Activated CD8-positive, alpha-beta memory T cell treated with anti-CD3 and anti-CD28 coated beads, Interleukin-2, amount 50 U/mL, for 24 hours (primary cell): ENCODE data around the gene FAM180B.
"Not testable (repeated sequence)": the region's sequence is repeated elsewhere in the genome, so short reads cannot be mapped to it uniquely, and the experiment has no call there.

Experiments used
- DNase-seq: peaks from one replicate; pipeline ENCODE4 v3.0.0-alpha.2; 2020; ENCODE audit errors: extremely low read depth

Gene FAM180B, protein sequence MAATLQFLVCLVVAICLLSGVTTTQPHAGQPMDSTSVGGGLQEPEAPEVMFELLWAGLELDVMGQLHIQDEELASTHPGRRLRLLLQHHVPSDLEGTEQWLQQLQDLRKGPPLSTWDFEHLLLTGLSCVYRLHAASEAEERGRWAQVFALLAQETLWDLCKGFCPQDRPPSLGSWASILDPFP

DNA sequence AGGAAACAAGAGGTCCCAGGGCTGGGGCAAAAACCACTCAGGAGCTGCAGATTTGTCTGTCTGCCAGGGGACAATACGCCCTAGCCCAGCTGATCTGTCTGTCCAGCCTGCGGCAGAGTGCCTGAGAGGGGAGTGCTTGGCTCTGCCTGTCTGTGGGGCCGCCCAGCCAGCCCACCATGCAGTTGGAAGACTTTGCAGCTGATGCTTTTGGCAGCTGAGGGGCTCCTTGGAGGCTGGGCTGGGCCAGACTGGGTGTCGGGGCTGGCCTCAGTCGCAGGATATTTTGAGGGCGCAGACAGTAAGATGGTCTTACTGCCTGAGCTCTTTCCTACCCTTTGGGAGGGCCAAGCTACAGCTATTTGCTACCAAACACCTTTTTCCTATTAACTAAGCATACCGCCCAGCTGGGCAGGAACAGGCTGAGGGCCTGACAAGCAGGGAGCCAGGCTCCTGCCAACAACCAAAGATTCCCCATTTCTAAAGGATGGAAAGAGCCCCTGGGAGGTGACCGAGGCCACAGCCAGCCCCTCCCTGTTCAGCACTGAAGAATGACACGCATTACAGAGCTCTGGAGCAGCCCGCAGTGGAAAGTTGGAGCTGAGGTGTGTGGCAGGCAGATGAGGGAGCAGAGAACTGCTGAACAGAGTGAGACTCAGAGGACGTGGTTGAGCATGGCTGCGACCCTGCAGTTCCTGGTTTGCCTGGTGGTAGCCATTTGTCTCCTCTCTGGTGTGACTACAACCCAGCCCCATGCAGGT is at the start of gene FAM180B:
Gene FAM180B, plus strand, starts transcription at position 581 of the 758 bp plus-strand sequence. Its CDS starts 91 bp downstream, at position 672.
- no peak for DNase-seq

DNA sequence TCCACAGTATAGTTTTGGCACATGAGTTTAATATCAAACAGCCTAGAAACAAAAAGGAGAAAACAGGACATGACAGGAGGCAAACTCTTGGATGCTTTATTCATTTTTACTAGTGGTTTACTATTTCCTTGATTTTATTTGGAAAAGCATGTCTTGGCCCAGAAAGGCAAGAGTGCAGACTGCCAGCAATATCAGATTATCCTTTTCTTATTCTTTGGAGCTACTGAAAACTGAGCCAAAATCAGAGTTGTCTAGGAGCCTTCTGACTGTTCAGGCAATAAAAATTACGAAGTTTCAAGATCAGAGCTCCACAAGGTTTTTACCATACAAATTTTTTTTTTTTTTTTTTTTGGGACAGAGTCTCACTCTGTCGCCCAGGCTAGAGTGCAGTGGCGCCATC is 49.6 kb upstream of the FAM180B start:
- DNase-seq, result no peak

DNA sequence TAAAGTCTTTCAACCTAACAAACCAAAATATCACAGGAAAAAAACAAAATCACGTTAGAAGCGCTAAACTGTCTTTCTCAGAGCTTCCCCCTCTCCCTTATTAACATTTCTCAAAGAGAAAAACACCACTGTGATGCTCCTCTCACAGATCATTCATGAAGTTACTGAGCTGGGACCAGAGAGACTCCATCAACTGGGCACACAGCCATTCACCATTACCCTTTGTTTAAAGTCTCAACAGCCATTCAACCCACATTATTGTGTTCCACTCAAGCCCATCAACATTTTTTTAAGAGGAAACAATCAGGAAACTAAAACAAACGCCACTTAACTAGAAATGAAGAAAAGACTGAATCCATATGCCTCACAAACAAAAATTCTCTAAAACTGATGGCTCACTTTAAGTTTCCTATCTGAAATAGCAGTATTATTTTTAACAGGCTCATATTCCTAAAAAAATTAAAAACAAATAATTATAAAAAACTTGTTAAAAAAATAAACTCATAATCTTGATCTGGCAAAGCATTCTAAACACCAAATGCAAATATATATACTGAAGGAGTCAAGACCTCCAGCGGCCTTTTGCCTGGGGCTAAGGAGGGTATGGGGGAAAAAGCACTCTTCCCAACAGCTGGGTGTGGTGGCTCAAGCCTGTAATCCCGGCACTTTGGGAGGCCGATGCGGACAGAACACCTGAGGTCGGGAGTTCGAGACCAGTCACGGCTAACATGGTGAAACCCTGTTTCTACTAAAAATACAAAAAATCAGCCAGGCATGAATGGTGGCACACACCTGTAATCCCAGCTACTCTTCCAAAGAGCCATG is 47.5 kb upstream of the FAM180B start:
- no peak for DNase-seq

DNA sequence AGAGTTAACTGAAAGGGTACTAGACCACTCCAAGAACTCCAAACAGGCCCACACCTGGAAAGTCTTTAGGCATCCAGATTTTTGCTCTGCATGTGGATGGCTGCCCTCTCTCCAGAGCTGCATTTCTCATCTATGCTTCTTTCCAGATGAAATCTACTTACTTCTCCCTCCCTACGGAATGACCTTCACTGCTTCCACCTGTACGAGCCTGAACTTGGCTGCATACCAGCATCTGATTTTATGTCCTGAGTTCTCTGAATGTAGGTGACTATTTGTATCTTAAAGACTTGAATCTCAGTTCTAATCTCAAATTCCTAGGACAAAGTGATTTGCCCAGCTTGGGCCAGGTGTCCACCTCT is 46.8 kb upstream of the FAM180B start:
- DNase-seq, result no peak

DNA sequence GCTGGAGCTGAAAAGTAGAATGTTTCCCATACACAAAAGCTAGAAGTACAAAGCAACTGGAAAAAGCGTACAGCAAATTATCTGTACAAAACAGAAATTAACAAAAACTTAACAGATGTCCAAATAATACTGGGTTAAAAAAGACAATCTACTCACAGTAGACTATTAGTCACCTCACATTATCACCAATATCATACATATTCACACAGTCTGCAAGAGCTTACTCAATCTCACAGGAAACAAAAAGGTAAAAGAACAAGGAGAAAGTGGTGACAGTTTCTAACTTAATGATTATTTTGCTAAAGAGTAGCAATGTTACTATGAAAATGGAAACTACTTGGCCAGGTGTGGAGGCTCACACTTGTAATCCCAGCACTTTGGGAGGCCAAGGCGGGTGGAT is 45.4 kb upstream of the FAM180B start:
- DNase-seq, result no peak

DNA sequence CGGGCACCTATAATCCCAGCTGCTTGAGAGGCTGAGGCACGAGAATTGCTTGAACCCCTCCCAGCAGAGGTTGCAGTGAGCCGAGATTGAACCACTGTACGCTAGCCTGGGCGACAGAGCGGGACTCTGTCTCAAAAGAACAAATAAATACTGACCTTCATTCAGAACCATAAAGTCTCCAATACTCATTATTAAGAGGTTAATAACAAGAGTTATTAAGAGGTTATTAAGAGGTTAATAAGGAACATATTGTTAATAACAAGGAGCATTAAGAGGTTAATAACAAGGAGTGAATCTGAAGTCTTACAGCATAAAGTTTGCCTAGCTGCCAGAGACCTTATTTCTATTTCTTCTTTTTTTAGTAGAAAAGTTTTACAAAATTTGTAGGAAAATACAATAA is 41.2 kb upstream of the FAM180B start:
- DNase-seq, result no peak

DNA sequence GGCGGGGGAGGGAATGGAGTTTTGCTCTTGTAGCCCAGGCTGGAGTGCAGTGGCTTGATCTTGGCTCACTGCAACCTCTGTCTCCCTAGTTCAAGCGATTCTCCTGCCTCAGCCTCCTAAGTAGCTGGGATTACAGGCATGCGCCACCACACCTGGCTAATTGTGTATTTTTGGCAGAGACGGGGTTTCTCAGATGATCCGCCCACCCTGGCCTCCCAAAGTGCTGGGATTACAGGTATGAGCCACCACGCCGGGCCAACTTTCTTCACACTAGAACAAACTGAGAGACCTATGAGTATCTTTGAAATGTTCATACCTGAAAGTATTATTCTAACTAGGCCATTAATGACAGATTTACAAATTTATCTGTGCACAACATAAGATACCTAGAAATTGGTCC is 40.2 kb upstream of the FAM180B start:
- not testable (repeated sequence) for DNase-seq

DNA sequence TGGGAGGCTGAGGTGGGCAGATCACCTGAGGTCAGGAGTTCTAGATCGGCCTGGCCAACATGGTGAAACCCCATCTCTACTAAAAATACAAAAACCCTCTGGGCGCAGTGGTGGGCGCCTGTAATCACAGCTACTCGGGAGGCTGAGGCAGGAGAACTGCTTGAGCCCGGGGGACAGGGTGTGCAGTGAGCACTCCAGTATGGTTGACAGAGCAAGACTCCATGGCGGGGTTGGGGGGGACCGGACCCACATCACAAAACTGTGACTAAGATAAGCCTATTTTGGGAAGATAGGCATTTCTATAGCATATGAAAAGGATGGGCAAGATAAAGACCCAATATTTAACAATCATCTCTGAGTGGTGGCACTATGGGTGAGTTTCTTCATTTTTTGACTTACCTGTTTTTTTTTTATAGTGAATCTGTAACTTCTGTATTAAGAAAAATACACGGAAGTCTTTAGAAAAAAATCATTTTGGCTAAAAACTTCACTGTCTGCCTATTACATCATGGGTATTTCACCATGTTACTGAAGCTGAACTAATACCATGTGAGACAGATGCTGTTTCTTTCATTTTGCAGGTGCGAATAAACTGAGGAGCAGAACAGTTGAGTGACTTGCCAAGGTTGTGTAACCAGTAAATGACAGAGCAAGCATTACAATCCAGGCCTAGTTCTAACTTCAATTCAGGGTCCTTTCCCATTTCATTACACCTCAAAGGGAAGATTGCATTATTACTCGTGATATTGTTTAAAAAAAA is 36.0 kb upstream of the FAM180B start:
- DNase-seq, result no peak

DNA sequence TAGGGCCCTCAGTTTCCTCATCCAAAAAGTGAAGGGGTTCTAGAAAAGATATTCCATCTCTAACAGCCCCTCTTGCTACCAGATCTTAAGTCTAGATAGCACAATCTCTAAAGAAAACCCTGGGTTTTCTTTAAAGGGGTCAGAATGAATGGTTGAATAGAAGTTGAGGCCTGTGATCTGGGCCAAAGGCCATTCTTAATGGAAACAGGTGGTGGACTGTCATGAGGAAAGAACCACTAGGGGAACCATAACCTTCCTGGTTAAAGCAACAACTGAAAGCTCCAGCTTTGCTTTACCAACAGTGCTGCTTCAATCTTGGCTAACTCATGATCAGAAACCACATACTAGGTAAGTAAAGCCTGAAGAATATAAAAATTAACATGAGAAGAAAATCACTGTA is 35.4 kb upstream of the FAM180B start:
- no peak for DNase-seq

DNA sequence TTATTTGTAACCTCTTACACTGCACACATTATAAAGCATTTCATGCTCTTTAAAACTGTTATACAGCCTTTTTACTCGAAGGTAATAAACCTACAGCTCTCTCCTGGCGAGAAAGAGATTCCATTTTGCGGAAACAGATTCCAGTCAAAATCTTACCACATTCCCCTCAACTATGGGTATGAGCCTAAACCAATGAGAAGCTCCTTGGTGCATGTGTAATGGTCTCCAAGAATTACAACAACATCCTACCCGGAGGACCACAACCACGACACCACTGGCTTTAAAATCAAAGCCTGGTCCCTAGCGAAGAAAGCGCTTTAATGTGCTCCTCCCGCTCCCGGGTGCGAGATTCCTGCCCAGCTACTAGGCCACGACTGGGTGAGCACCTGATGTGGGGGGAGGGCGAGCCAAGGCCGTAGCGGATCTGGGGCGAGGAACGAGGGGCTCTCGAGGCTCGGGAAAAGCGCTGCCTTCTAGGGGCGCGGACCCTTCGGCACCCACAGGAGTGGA is 34.4 kb upstream of the FAM180B start:
- no peak for DNase-seq

DNA sequence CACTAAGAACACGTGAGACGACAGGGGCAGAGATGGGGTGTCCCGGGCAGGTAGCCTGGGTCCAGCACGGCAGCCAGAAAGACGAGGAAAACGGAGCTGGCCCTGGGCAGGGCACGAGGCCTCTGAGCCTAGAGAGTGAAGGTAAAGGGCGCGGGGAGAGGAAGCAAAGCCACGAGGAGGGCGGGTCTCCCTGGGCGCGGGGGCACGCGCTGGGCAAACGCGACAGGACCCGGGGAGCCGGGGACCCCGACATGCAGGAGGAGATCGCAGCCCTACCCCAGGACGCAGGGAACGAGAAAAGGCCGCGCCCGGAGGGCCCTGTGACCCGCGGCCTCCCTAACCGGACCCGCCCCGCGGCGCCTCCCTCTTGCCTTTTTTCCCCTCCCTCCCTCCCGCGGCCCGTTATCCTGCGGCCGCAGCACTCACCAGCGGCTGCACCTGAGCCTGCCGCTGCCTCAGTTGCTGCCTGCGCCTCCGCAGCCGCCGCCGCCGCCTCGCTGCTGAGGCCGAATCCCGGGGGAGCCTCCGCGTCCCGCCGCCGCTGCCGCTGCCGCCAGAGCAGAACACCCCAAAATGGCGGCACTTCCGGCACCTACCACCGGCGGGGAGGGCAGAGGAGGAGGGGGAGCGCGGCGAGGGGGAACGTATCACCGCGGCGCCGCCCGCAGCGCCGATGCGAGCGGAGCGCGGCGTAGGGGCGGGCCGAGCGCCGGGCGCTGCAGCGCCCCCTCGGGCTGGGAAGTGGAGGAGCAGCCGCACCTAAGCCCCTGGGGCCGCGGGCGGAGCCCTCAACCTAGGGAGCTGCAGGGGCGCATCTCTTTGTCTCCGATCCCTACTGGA is 33.7 kb upstream of the FAM180B start, which contains the start of gene CELF1:
Gene CELF1, minus strand, starts transcription at position 567 of the 840 bp plus-strand sequence. CDS start 53,609 bp downstream, outside the sequence.
- DNase-seq, result peak; percentile 83

DNA sequence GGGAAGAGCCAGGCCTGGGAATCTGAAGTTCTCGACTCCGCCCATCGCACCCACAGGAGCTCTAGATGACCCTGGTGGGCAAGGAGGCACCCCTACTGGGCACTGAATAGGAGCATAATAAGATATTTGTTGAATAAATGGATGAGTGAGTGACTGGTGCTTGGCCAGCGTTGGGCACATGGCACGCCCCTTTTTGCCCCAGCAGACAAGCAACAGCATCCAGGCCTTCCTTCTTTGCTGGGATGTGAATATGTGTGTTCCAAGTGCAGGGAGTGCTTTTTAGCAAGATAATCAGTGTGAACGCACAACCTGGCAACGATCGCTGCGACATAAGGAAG is 33.1 kb upstream of the FAM180B start:
- no peak for DNase-seq

DNA sequence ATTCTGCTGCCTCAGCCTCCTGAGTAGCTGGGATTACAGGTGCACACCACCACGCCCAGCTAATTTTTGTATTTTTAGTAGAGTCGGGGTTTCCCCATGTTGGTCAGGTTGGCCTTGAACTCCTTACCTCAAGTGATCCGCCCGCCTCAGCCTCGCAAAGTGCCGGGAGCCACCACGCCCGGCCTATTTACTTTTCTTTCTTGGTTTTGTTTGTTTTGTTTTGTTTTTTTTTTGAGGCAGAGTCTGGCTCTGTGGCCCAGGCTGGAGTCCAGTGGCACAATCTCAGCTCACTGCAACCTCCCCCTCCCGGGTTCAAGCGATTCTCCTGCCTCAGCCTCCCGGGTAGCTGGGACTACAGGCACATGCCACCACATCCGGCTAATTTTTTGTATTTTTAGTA is 29.5 kb upstream of the FAM180B start:
- not testable (repeated sequence) for DNase-seq

DNA sequence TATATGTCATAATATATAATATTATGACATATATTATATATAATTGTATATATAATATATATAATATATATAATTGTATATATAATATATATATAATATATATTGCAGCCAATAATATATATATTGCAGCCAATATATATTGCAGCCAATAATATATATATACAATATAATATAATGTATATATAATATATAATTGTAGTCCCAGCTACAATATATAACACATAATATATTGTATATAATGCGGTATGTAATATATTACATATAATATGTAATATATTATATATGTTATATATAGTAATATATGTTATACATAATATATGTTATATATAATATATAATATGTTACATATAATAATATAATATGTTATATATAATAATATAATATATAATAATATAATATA is 27.8 kb upstream of the FAM180B start:
- no peak for DNase-seq

DNA sequence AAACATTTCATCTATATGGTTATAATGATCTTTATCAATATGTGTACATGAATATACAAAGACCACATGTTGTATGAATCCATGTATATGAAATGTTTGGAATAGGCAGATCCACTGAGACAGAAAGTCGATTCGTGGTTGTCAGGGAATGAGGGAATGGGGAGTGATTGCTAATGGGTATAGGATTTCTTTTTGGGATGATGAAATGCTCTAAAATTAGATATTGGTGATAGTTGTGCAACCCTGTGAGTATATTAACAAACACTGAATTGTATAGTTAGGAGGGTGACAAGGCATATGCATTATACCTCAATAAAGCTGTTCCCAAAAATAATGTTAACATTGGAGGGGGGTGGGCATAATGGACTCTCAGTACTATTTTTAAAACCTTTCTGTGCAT is 26.1 kb upstream of the FAM180B start:
- no peak for DNase-seq

DNA sequence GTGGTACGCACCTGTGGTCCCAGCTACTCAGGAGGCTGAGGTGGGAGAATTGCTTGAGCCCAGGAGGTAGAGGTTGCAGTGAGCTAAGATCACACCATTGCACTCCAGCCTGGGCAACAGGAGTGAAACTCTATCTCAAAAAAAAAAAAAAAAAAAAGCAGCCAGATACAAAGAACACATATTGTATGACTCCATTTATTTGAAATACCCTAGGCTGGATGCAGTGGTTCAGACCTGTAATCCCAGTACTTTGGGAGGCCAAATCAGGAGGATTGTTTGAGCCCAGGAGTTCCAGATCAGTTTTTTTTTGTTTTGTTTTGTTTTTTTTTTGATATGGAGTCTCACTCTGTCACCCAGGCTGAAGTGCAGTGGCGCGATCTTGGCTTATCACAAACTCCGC is 24.1 kb upstream of the FAM180B start:
- not testable (repeated sequence) for DNase-seq

DNA sequence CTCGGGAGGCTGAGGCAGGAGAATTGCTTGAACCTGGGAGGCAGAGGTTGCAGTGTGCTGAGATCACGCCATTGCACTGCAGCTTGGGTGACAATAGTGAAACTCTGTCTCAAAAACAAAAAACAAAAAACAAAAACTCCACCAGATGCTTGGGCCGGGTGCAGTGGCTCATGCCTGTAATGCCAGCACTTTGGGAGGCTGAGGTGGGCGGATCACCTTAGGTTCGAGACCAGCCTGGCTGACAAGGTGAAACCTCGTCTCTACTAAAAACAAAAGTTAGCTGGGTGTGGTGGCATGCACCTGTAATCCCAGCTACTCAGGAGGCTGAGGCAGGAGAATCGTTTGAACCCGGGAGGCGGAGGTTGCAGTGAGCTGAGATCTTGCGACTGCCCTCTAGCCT is 22.1 kb upstream of the FAM180B start:
- not testable (repeated sequence) for DNase-seq

DNA sequence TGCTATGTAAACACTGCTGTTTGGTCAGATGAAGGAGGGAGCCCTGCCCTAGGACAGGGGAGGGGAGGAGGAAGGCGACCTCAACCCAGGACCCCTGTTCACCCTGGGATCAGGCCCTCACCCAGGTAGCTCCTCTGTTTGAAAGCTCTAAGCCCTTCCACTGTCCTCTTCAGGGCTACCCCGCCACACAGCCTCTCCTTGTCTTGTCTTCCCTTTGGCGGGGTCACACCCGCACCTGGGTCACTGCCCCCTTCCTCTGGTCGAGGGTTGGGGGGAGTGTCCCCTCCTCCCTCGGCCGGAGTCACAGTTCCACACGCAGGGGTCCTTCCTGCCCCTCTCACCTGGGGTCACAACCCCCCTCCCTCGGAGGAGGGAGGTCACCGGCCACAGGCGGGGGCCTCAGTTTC is 21.5 kb upstream of the FAM180B start:
- no peak for DNase-seq

DNA sequence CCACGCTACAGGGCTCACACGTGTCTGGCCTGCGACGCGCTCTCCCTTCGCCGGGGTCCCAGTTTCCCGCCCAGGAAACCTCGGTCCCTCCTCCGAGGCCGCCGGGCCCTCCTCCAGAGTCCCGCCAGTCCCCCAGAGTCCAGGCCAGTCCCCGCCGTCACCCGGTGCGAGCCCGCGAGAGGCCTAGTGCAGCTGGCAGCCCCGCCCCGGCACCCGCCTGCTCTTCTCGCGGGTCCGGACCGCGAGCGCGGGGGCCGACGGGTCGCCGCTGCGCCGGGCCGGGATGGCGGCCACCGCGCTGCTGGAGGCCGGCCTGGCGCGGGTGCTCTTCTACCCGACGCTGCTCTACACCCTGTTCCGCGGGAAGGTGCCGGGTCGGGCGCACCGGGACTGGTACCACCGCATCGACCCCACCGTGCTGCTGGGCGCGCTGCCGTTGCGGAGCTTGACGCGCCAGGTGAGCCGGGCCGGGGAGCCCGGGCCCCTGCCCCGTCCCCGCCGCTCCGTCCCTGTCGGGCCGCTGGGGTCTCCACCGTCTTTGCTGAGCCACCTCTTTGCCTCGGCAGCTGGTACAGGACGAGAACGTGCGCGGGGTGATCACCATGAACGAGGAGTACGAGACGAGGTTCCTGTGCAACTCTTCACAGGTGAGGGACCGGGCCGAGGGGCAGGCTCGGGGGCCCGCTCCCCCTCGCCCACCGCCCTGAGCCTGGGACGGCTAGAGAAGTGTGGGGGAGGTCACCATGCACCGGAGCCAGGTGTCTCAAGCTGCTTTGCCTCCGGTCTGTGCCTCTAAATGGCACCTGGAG is 20.9 kb upstream of the FAM180B start, which contains the start of gene PTPMT1:
Gene PTPMT1, plus strand, starts transcription at position 260 of the 809 bp plus-strand sequence. Its CDS starts 24 bp downstream, at position 284.
- DNase-seq, result no peak

DNA sequence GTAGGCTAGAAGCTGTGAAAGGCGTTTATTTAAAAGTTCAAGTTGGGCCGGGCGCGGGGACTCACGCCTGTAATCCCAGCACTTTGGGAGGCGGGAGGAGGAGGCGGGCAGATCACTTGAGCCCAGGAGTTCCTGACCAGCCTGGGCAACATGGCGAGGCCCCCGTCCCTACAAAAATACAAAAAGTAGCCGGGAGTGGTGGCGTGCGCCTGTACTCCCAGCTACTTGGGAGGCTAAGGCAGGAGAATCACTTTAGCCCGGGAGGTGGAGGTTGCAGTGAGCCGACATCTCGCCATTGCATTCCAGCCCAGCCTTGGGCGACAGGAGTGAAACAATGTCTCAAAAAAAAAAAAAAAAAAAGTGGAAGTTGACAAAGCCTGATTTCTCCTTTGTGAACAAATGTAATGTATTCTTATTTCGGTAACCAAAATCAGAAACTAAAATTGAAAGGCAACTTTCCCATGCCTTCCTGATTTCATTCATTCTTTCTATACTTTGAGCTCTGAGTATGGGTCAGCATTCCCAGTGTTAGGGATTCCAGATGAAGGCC is 20.3 kb upstream of the FAM180B start:
- no peak for DNase-seq
